RWPE1 (cell line): ENCODE data around the gene AFG1L.

Source experiments
- CTCF ChIA-PET: fragments of 350-600 bp; sonication (Branson Sonifier 250); formaldehyde crosslinking; extraction: SDS; loops from one replicate; lab custom pipeline; 2021; lab: Yijun Ruan, JAX
- POLR2A ChIA-PET: fragments of 400-600 bp; formaldehyde crosslinking; extraction: SDS; loops from one replicate; lab custom pipeline; 2020; ENCODE audit warnings: antibody characterized with exemption; ENCODE audit not compliant: low non-redundant PET; lab: Yijun Ruan, JAX
- DNase-seq: peaks from one replicate; pipeline ENCODE4 v3.0.0; 2012; ENCODE audit warnings: low spot score
- H3K27ac ChIP-seq: fragments of 450-650 bp; 2 replicates; pipeline ENCODE4 v1.5.1; 2017
- TF ChIP-seq, protein P1 (sequence below): fragments of 450-650 bp; conservative IDR thresholded peaks from 2 replicates; pipeline ENCODE4 v1.5.1; 2017; ENCODE audit warnings: low read depth, mild to moderate bottlenecking

The AFG1L gene

DNA sequence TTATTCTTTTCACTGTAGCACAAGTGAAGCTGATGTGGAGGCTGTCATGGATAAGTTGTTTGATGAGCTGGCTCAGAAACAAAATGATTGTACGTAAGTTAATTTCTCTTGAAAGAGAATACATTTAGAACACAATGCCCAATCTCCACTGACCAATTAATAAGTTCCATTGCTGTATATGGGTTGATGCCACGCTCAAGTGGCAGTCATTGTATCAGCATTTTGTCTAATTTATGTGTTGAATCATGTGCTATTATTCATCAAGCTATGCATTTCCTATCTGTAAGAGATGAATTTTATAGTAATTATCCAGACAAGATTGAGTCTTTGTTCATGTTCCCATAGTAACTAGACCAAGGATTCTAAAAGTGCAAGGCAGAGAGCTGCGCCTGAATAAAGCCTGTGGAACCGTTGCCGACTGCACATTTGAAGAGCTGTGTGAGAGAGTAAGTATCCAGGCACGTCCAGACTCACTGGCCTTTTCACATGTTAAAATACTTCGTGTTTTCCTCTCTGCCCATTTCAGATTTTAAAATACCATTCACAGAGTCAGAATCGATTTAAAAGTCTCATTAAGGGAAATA is 182.1 kb downstream of the AFG1L start:
- TF ChIP-seq, protein P1, sequence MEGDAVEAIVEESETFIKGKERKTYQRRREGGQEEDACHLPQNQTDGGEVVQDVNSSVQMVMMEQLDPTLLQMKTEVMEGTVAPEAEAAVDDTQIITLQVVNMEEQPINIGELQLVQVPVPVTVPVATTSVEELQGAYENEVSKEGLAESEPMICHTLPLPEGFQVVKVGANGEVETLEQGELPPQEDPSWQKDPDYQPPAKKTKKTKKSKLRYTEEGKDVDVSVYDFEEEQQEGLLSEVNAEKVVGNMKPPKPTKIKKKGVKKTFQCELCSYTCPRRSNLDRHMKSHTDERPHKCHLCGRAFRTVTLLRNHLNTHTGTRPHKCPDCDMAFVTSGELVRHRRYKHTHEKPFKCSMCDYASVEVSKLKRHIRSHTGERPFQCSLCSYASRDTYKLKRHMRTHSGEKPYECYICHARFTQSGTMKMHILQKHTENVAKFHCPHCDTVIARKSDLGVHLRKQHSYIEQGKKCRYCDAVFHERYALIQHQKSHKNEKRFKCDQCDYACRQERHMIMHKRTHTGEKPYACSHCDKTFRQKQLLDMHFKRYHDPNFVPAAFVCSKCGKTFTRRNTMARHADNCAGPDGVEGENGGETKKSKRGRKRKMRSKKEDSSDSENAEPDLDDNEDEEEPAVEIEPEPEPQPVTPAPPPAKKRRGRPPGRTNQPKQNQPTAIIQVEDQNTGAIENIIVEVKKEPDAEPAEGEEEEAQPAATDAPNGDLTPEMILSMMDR = no peak
- ChIA-PET POLR2A (no interaction called here), CTCF (interaction anchor here (0.7 kb wide), 1 partner anchor 89 kb away, joined by 3 read pairs; no protein-coding TSS in a partner anchor)
- no peak overlapping the region for H3K27ac ChIP-seq
- DNase-seq = no peak

DNA sequence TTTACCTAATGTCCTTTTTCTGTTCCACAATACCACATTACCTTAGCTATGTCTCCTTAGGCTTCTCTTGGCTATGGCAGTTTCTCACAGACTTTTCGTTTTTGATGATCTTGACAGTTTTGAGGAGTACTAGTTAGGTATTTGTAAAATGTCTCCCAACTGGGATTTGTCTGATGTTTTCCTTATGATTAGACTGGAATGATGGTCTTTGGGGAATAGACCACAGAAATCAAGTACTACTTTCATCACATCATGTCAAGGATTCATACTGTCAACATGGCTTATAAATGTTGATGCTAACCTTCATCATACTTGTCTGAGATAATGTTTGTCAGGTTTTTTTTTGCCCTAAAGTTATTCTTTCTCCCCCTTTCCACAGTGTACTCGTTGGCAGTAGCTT is 187.7 kb downstream of the AFG1L start:
- POLR2A ChIA-PET = no interaction called here
- CTCF ChIA-PET = no interaction called here
- no peak for DNase-seq

DNA sequence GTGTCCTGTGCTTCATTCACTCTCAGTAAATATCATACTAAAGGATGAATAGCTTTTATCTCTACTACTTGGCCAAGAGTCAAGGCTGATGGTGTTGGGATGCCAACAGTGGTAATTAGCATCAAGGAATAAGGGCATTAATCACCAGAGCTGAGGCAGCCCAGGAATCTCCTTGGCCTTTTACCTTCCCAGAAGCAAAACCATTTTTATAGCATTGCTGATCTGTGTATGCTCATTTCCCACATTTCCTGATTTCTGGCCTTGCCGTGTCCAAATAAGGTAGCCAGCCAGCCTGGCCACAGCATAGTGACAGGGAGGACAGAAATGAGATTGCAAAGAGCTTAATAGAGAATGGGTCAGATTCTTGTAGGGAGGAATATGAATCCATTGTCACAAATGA is 189.2 kb downstream of the AFG1L start:
- DNase-seq = no peak
- ChIA-PET CTCF (interaction anchor here (0.6 kb wide), 1 partner anchor 9 kb away, joined by 4 read pairs; no protein-coding TSS in a partner anchor), POLR2A (no interaction called here)
- TF ChIP-seq, protein P1 = no peak
- no peak overlapping the region for H3K27ac ChIP-seq

More for the DNA sequence above, 187.7 kb downstream of the AFG1L start:
- no peak overlapping the region for H3K27ac ChIP-seq
- TF ChIP-seq, protein P1 = no peak

DNA sequence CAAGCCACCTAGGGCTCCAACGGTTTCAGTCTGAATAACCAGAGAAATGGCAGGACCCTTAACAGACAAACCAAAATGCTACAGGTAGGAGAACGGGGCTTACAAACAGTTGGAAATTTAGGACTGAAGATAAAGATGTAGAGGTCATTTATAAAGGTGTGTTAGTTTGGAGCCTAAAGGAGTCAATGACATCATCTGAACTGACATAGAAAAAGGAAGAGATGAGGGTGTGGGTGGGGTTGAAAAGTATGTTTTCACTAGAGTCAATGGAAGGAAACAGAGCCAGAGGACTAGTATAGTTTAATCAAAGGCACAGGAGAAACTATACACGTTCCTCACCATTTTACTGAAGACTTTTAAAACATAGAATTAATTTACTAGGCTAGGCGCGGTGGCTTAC is 194.8 kb downstream of the AFG1L start:
- TF ChIP-seq, protein P1 = no peak
- no peak for DNase-seq
- H3K27ac ChIP-seq = no peak overlapping the region
- CTCF ChIA-PET = no interaction called here
- POLR2A ChIA-PET = no interaction called here

DNA sequence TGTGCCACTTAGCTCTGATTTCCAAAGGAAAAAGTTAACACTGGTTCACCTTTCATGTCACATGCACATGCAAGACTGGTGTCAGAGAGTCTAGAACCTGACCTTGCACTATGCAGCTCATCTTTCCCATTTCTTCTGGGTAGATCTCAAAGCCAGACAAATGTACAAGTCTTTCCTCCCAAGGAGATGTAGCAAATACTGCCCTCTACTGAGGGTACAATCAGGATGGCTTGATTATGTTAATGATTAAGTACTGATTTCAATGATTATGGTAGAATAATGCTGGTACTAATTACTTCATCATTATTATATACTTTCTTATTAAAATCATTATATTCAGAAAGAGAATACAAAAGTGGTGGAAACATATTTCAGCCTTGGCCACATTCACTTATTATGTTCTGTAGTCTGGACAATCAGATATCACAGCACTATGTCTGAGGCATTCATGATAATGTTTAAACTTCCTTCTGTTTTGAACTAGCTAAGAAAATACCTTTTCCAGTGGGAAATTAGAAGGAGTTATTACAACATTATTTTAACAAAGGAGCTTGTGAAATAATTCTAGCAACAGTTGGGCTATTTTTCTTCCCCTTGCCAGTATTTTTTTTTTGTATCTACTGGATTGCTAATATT is 197.4 kb downstream of the AFG1L start:
- peak; percentile 39 for DNase-seq
- ChIA-PET CTCF (interaction anchor here (0.6 to 1.9 kb wide), 20 partner anchors 8 to 797 kb away, joined by 3 to 7 read pairs (median 3); partner anchors contain the start of gene SNX3), POLR2A (no interaction called here)
- TF ChIP-seq, protein P1 = peak; percentile 63
- no peak overlapping the region for H3K27ac ChIP-seq

DNA sequence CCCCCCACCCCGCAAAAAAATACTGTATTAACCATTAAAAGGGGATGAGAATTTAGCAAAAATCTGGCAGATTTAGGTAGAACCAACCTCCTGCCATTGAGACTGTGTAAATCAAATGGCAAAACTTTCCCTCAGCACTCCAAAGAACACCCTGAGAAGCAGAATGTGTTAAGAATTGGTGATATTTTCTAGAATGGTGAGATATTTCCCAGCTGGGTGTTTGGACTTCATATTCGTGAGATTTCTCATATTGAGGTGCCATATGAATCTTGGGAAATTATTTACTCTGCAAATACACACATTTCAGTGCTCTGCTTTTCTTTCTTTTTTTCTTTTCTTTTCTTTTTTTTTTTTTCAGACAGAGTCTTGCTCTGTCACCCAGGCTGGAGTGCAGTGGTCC is 199.6 kb downstream of the AFG1L start:
- DNase-seq = no peak
- POLR2A ChIA-PET = no interaction called here
- TF ChIP-seq, protein P1 = no peak
- CTCF ChIA-PET = interaction anchor here (0.6 kb wide), 1 partner anchor 140 kb away, joined by 3 read pairs; no protein-coding TSS in a partner anchor
- no peak overlapping the region for H3K27ac ChIP-seq
